ENCODE data around the gene PHACTR3. TPM values are rescaled to one million over a fixed set of nuclear protein-coding genes. Genes with fewer than 3 reads are reported as not detected.

PHACTR3 gene
- total RNA-seq, 1 experiment from 2014 or later = 0.11 TPM

- no TSS peak for BruUV-seq (replicated peaks)
Observed at GRCh38 chr20:59705651-59706399, 101.5 kb downstream of the PHACTR3 start.

GRCh38 chr20:59706400-59706693 lies 102.0 kb downstream of the PHACTR3 start:
- Mint-ChIP-seq H3K27me3 (ENCODE audit: insufficient read depth, unreplicated experiment) (peaks cover 26% of the 10 kb centered on the region), H3K36me3 (ENCODE audit: insufficient read depth, unreplicated experiment) (no peaks in the 10 kb centered on the region), H3K4me3 (ENCODE audit: unreplicated experiment) (no peak overlapping the region), H3K4me1 (ENCODE audit: low read depth, unreplicated experiment) (no peaks in the 10 kb centered on the region), H3K27ac (ENCODE audit: unreplicated experiment) (no peak overlapping the region), H3K9me3 (ENCODE audit: unreplicated experiment) (no peaks in the 10 kb centered on the region)
- Histone ChIP-seq H3K4me3 (ENCODE audit: low read depth, low read length) (no peak overlapping the region), H3K36me3 (ENCODE audit: control insufficient read depth, insufficient read depth, low read length) (no peaks in the 10 kb centered on the region), H3K27me3 (replicated peaks; ENCODE audit: control insufficient read depth, insufficient read depth, low read length) (no peaks in the 10 kb centered on the region), H3K9me3 (no peaks in the 10 kb centered on the region), H3K4me1 (no peaks in the 10 kb centered on the region)
- no peak for TF ChIP-seq CTCF (IDR thresholded peaks at IDR 0.05; ENCODE audit: insufficient read depth in 1 of 2, low read depth in 1 of 2, low read length in 1 of 2, severe bottlenecking in 1 of 2, unreplicated experiment in 1 of 2)
- intact Hi-C loops (cut with micrococcal nuclease; ENCODE audit: unreplicated experiment) = no loop called here
- ChIA-PET CTCF (no interaction called here), POLR2A (interaction anchor here (0.6 kb wide), 1 partner anchor 204 kb away, joined by 4 read pairs; no protein-coding TSS in a partner anchor)
- no peak for DNase-seq
- BruUV-seq (replicated peaks) = no TSS peak

More at GRCh38 chr20:59705651-59706399, 101.5 kb downstream of the PHACTR3 start:
- Histone ChIP-seq H3K4me3 (ENCODE audit: low read depth, low read length) (no peak overlapping the region), H3K27me3 (replicated peaks; ENCODE audit: control insufficient read depth, insufficient read depth, low read length) (no peaks in the 10 kb centered on the region), H3K9me3 (no peaks in the 10 kb centered on the region), H3K36me3 (ENCODE audit: control insufficient read depth, insufficient read depth, low read length) (no peaks in the 10 kb centered on the region), H3K4me1 (no peaks in the 10 kb centered on the region)
- no peak for DNase-seq
- intact Hi-C loops (cut with micrococcal nuclease; ENCODE audit: unreplicated experiment) = no loop called here
- ChIA-PET CTCF (no interaction called here), POLR2A (interaction anchor here (0.6 kb wide), 1 partner anchor 203 kb away, joined by 4 read pairs; no protein-coding TSS in a partner anchor)
- H3K36me3 Mint-ChIP-seq (ENCODE audit: insufficient read depth, unreplicated experiment) = no peaks in the 10 kb centered on the region
- no peaks in the 10 kb centered on the region for H3K4me1 Mint-ChIP-seq (ENCODE audit: low read depth, unreplicated experiment)
- no peak overlapping the region for H3K4me3 Mint-ChIP-seq (ENCODE audit: unreplicated experiment)
- no peak overlapping the region for H3K27ac Mint-ChIP-seq (ENCODE audit: unreplicated experiment)
- peaks cover 26% of the 10 kb centered on the region for H3K27me3 Mint-ChIP-seq (ENCODE audit: insufficient read depth, unreplicated experiment)
- no peaks in the 10 kb centered on the region for H3K9me3 Mint-ChIP-seq (ENCODE audit: unreplicated experiment)
- TF ChIP-seq CTCF (IDR thresholded peaks at IDR 0.05; ENCODE audit: insufficient read depth in 1 of 2, low read depth in 1 of 2, low read length in 1 of 2, severe bottlenecking in 1 of 2, unreplicated experiment in 1 of 2) = peak in 1 of 2 experiments; percentile 32

GRCh38 chr20:59708326-59708725 lies 104.0 kb downstream of the PHACTR3 start:
- Mint-ChIP-seq H3K9me3 (ENCODE audit: unreplicated experiment) (peaks cover 1% of the 10 kb centered on the region), H3K27me3 (ENCODE audit: insufficient read depth, unreplicated experiment) (peaks cover 9% of the 10 kb centered on the region), H3K4me3 (ENCODE audit: unreplicated experiment) (no peak overlapping the region), H3K36me3 (ENCODE audit: insufficient read depth, unreplicated experiment) (no peaks in the 10 kb centered on the region), H3K27ac (ENCODE audit: unreplicated experiment) (no peak overlapping the region), H3K4me1 (ENCODE audit: low read depth, unreplicated experiment) (no peaks in the 10 kb centered on the region)
- no peak overlapping the region for H3K4me3 ChIP-seq (ENCODE audit: low read depth, low read length)
- ChIA-PET CTCF (no interaction called here), POLR2A (no interaction called here)
- no peaks in the 10 kb centered on the region for H3K4me1 ChIP-seq
- H3K27me3 ChIP-seq (replicated peaks; ENCODE audit: control insufficient read depth, insufficient read depth, low read length) = no peaks in the 10 kb centered on the region
- H3K36me3 ChIP-seq (ENCODE audit: control insufficient read depth, insufficient read depth, low read length) = no peaks in the 10 kb centered on the region
- intact Hi-C loops (cut with micrococcal nuclease; ENCODE audit: unreplicated experiment) = no loop called here
- H3K9me3 ChIP-seq = peaks cover 9% of the 10 kb centered on the region
- TF ChIP-seq CTCF (IDR thresholded peaks at IDR 0.05; ENCODE audit: insufficient read depth in 1 of 2, low read depth in 1 of 2, low read length in 1 of 2, severe bottlenecking in 1 of 2, unreplicated experiment in 1 of 2) = no peak
- BruUV-seq (replicated peaks) = no TSS peak
- DNase-seq = no peak
